ENCODE data around the gene ARHGAP6.

DNA sequence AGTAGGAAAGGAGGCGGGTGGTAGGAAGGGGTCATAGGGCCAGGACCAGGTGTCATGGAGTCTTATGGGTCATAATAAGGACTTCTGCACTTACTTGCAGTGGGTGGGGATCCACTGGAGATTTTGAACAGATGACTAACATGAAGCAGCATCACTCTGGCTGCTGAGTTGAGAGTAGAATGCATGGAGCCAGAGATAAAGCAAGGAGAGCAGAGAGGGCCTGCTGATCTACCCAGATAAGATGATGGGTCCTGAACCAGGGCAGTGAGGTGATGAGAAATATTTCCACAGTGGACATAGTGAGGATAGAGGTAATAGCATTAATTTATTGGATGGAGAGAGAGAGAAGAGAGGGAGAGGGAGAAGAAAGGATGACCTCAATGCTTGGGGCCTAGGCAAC, 506.6 kb downstream of the ARHGAP6 start:
- no peak for TF ChIP-seq EZH2 (IDR thresholded peaks at IDR 0.05)
- no peak for TF ChIP-seq POLR2AphosphoS5 (IDR thresholded peaks at IDR 0.05; ENCODE audit: borderline replicate concordance, low read depth, low read length)

All from SK-N-MC (cell line).